GM18502 (cell line): Measurements from ENCODE around the gene MIER1.

Experiments used
- ATAC-seq: cut with Tn5 transposase; IDR thresholded peaks from one replicate; pipeline ENCODE4 v1.9.1; 2021; ENCODE audit warnings: mild to moderate bottlenecking; ENCODE audit not compliant: unreplicated experiment, poor library complexity

Gene MIER1

DNA sequence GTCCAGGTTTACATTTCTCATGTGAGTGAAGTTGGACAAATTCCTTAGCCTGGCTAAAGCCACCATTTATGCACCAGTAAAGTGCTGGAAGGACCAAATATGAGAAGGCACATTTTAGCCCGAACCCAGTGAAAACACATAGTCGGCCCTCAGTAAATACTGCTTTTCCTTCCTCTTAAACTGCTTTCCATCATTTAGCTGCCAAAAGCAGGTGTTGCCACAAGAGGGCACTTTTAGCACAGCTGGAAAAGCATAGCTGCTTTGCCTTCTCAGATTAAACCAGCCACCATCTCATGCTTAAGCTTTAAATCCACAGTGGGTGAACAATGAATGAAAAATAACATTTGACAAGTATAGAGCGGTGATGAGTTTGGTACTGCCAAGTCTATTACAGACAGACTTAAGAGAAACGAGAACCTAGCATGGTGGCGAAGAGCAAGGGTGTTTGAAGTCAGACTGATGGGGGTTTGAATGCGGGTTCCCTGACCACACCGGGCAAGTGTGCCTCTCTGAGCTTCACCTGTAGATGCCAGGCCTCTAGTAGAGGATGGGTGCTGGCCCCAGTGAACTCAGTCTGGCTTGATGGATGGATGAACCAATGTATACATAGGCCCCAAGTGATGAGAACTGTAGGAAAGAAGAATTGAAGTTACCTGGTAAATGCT, 71.4 kb downstream of the MIER1 start:
- peak; percentile 74 for ATAC-seq

DNA sequence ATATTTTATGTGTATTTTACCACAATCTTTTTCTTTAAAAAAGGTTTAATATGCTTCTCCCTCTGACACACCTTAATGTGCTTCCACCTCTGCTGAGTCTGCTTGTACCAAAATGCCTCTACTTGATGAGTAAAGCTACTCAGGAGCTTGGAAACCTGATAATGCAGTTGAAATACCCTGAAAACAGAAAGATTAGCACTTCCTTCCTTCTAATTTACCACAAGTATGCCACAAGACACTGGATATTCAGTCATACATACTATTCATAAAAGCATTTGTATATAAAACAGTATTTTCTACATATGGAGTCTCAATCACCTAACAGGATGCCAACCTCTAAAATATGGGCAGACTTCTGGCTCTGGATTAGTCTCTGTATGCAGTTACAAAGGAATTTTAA, 74.2 kb downstream of the MIER1 start:
- no peak for ATAC-seq

DNA sequence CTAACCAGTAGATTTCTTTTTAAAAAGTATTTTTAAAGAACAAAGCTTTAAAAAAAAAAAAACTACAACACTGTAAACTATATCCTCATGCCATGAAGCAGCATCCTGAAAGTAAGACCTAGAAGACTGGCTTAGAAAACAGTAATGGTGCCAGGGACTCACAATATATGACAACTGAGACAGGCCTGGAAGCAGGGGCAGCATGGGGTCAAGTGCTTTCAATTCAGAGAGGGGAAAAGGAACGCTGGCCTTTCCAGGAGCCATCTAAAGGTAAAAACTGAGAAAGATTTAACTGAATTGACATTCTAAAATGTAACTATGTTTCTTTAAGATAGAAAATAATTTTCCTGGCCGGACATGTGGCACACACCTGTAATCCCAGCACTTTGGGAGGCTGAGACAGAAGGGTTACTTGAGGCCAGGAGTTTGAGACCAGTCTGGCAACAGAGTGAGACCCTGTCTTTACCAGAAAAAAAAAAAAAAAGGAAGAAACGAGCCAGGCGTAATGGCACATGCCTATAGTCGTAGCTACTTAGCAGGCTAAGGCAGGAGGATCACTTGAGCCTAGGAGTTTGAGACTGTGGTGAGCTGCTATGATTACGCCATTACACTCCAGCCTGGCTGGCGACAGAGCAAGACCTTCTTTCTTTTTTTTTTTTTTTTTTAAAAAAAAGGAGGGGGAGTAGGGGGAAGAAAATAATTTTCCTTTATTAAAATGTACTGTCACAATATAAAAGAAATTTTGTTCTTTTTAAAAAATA, 75.0 kb downstream of the MIER1 start:
- no peak for ATAC-seq

DNA sequence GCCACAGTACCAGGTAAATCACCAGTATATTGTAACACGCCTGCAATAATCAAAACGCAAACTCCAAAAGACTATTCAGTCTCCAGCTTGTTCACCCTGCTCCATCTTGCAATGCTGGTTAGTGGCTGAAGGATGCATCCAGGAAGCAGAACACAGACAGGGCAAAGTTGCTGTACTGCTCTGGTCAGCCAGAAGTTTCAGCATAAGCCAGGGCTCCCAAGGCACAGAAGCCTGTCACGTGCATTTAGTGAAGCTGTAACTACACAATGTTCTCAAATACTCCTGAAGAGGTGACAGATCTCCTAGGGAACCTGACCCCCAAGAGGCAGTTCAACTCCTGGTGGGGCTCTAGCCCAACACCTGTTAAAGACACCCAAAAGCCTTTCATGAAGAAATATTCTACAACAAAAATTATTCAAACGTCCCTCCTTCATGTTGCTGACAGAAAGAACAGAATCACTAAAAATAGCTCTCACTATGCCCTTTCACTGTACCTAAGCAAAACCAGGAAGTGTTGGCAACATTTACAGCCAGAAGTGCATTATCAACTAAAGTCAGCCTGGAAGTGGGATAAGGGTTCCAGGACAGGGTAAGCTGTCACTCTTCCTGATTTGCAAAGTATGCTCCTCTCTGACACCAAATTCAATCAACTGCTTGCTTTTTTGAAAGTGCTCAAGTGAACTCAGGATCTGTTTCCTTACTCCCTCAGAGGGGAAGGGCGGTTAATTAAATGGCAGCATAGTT, 77.1 kb downstream of the MIER1 start:
- no peak for ATAC-seq

DNA sequence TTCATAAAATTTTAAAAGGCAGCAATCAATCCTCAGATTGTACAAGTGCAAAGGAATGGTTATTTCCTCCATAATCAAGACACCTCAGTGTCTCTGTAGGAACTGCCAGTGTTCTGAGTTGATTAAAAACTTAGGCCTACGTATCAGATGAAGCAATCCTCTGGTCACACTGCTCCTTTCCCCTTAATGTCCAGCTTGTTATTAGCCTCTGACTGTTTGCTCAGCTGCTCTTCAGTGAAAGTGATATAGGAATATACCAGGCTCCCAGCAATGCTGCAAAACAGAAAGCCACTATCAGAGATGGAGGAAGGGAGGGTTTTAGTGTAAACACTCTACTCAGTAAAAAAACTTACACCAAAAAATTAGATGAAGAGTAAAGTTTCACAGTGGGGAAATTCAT, 79.4 kb downstream of the MIER1 start:
- ATAC-seq: no peak

DNA sequence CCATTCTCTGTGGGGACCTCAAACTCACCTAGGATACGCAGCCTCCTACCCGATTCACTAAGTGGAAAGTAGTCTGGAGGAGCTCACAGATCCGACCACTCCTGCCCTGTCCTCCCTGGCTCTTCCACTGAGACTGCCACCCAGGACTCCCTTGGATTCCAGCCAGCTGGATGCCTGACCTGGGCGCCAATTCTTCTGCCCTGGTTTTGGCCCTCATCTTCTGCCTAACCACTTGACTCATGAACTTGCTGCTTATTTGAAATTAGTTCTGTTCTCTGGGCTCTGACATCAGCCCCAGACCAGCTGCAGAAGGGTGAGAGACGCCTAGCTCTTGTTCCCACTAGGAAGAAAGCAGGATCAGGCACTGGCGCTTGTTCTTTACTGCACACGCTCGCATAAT, 80.3 kb downstream of the MIER1 start:
- no peak for ATAC-seq

DNA sequence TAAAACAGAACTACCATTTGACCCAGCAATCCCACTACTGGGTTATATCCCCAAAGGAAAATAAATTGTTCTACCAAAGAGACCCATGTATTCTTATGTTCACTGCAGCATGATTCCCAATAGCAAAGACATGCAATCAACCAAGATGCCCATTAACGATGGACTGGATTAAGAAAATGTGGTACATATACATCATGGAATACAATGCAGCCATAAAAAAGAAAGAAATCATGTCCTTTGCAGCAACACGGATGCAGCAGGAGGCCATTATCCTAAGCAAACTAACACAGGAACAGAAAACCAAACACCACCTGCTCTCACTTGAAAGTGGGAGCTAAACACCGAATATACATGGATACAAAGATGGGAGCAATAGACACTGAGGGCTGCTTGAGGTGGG, 85.0 kb downstream of the MIER1 start:
- ATAC-seq: no peak

GRCh38 chr1:67013573-67013972, 88.8 kb downstream of the MIER1 start:
- no peak for ATAC-seq

- ATAC-seq: no peak
Measured at GRCh38 chr1:67018574-67018973, 93.8 kb downstream of the MIER1 start.

DNA sequence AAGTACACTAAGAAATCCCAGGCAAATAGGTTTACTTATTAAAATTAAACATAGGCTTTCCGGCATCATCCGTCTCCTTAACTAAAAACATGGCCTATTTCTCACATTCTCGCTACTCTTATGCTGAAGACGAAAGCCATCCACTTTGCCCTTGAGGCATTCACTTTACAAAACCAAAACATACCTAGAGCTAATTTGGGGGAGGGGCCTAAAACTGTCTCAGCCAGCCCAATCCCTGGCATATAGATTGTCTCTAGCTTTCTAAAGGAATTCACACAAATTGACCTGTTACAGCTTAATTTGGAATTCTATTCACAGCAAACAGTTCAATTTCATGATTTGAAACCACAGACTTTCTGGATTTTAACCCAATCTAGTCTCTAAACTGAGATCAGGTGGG, 94.3 kb downstream of the MIER1 start:
- no peak for ATAC-seq

GRCh38 chr1:67019600-67020136, 94.9 kb downstream of the MIER1 start:
- ATAC-seq: no peak

DNA sequence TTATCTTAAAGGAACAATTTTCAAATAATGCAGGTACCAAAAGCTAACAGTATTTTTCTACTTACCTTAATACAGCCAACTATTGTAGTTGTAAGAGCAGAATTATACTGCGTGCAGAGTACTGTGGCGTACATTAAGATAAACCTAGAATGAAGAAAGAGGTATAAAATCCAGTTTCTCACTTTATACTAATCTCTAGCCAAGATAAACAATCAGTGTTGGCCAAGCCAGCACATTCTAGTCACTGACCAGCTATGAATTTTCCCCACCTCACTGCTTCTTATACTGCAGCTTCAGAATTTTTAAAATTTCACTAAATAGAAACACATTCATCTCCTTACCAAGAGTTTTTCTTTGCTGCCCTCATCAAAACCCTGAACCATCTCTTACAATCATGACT, 95.5 kb downstream of the MIER1 start:
- no peak for ATAC-seq

GRCh38 chr1:67020765-67021164, 96.0 kb downstream of the MIER1 start:
- no peak for ATAC-seq

GRCh38 chr1:67029472-67029871, 104.7 kb downstream of the MIER1 start:
- ATAC-seq: no peak

DNA sequence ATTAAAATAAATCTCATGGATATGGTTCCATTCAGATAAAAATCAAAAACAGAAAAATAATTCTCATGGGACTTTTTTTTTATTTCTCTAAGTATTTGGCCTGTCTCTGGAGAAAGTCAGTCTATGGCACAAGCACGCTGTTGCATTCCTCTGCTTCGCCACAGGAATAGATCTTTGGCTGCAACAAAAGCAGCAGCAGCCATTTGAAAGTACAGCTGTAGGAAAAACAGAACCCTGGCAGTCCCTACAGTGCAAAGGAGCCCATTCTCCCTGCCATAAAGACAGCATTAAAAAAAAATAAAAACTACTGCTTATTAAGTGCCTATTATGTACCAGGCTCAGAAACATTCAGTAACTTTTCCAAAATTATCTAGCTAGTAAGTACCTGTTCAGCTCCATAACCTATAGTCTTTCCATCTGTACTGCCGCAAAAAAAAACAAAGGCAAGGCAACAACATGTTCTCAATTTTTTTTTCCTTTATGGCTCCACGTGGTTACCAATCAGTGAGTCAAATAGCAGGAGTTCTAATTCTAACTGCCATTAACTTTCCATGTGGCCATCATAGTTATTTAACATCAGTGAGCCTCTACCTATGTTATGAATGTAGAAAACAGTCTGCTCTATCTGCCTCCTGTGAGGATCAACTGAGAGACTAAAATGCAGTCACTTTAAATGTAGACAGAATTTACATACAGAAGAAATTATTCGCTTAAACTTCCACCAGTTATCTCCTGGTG, 106.5 kb downstream of the MIER1 start:
- no peak for ATAC-seq

GRCh38 chr1:67031859-67032247, 107.1 kb downstream of the MIER1 start:
- ATAC-seq: no peak
